Measurements from ENCODE around the gene FOXQ1. TPM values are rescaled to one million over a fixed set of nuclear protein-coding genes. Genes with fewer than 3 reads are reported as not detected.

Gene FOXQ1
- total RNA-seq, 1 donor from 2014 or later, result 0.39 TPM

DNA sequence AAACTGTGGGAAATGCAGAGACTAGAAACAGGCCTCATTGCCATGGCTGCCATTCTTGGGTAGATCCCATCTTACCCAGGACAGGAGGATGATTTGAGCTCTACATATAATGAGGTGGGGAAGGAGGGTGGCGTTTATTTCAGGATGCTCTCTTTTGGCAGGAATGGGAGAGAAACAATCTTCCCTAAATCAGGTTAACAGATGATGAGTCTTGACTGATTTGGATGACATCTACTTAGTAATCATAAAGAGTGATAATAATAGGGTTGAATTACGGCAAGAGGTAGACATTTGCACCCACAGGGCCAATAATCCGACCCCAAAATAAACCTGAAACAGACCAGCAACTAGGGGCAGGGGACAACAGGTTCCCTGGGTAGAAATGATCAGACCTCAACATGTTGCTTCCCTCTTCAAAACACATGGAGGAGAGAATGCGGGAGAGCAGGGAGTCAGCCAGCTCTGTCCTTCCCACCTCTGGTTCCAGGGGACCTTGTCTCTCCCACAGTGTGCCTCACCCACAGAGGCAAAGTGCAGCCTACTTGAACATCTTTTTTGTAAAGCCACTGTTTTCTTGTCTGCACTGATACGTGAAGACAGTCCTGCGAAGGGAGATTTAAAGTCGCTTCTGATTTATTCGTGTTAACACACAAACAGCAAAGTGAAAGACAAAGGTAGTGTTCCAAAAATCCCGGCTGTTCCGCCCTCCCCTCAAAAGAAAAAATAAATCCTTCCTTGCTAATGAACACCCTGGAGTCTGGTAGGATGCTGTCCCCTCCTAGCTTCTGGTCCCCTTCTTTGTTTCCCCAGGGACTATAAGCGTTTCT lies 3.9 kb downstream of the FOXQ1 start:
- Histone ChIP-seq H3K27me3 (ENCODE audit: insufficient read depth, low read length) (peaks cover 41% of the 10 kb centered on the region), H3K79me2 (ENCODE audit: insufficient read depth, low read length) (no peaks in the 10 kb centered on the region), H3K27ac (ENCODE audit: low read depth, low read length) (no peak overlapping the region), H3K4me3 (ENCODE audit: insufficient read depth, low read depth, low read length) (peak overlapping the region; percentile 57), H4K20me1 (ENCODE audit: insufficient read depth, low read length) (no peaks in the 10 kb centered on the region), H3K9ac (ENCODE audit: low read length) (no peak overlapping the region), H3K36me3 (ENCODE audit: insufficient read depth, low read length) (no peaks in the 10 kb centered on the region), H3K4me1 (ENCODE audit: insufficient read depth, low read length) (peaks cover 16% of the 10 kb centered on the region), H3K4me2 (ENCODE audit: low read length) (peak overlapping the region; percentile 87), H3K9me3 (ENCODE audit: insufficient read depth, low read depth, low read length) (no peaks in the 10 kb centered on the region), H2AFZ (ENCODE audit: low read depth, low read length) (no peak overlapping the region)
- Mint-ChIP-seq H3K4me1 (ENCODE audit: low read depth, unreplicated experiment) (peaks cover 3% of the 10 kb centered on the region), H3K4me3 (ENCODE audit: unreplicated experiment) (no peak overlapping the region), H3K27ac (ENCODE audit: unreplicated experiment) (peak overlapping the region; percentile 86), H3K36me3 (ENCODE audit: low read depth, unreplicated experiment) (no peaks in the 10 kb centered on the region), H3K27me3 (ENCODE audit: low read depth, unreplicated experiment) (peaks cover 41% of the 10 kb centered on the region), H3K9me3 (ENCODE audit: unreplicated experiment) (peaks cover 11% of the 10 kb centered on the region)
- FAIRE-seq, result no peak
- TF ChIP-seq, protein P1, sequence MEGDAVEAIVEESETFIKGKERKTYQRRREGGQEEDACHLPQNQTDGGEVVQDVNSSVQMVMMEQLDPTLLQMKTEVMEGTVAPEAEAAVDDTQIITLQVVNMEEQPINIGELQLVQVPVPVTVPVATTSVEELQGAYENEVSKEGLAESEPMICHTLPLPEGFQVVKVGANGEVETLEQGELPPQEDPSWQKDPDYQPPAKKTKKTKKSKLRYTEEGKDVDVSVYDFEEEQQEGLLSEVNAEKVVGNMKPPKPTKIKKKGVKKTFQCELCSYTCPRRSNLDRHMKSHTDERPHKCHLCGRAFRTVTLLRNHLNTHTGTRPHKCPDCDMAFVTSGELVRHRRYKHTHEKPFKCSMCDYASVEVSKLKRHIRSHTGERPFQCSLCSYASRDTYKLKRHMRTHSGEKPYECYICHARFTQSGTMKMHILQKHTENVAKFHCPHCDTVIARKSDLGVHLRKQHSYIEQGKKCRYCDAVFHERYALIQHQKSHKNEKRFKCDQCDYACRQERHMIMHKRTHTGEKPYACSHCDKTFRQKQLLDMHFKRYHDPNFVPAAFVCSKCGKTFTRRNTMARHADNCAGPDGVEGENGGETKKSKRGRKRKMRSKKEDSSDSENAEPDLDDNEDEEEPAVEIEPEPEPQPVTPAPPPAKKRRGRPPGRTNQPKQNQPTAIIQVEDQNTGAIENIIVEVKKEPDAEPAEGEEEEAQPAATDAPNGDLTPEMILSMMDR (IDR thresholded peaks at IDR 0.05; ENCODE audit: insufficient read depth, low read depth, low read length), result no peak
- TF ChIP-seq EZH2 (IDR thresholded peaks at IDR 0.05; ENCODE audit: insufficient read depth, low read length), result peak; percentile 57
- no peak for DNase-seq (ENCODE audit: low read depth)

DNA sequence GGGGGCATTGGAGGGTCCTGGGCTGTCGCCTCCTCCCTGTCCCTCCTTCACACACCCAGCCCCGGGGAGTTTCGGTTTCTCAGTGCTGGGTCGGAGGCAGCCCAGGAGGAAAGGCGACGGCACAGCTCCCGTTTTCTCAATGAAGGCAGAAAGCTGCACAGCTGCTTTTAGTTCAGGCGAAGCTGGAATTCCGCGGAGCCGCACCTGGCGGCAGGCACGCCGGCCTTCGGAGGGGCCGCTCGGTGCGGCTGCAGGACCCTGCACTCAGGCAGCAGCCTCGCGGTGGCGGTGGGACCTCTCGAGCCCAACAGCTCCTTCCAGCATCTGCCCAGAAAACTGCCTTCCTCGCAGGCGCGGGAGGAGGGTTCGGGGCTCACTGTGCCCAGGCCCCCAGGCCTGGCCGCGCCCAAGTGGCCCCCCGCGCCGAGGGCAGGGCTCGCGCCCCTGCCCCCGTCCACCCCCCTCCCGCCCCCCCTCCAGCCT lies 4.6 kb downstream of the FOXQ1 start:
- Histone ChIP-seq H3K9ac (ENCODE audit: low read length) (no peak overlapping the region), H3K4me3 (ENCODE audit: insufficient read depth, low read depth, low read length) (peak overlapping the region; percentile 57), H3K27ac (ENCODE audit: low read depth, low read length) (no peak overlapping the region), H3K9me3 (ENCODE audit: insufficient read depth, low read depth, low read length) (no peaks in the 10 kb centered on the region), H3K4me2 (ENCODE audit: low read length) (peak overlapping the region; percentile 87), H4K20me1 (ENCODE audit: insufficient read depth, low read length) (no peaks in the 10 kb centered on the region), H3K36me3 (ENCODE audit: insufficient read depth, low read length) (no peaks in the 10 kb centered on the region), H3K4me1 (ENCODE audit: insufficient read depth, low read length) (peaks cover 9% of the 10 kb centered on the region), H3K27me3 (ENCODE audit: insufficient read depth, low read length) (peaks cover 33% of the 10 kb centered on the region), H3K79me2 (ENCODE audit: insufficient read depth, low read length) (no peaks in the 10 kb centered on the region), H2AFZ (ENCODE audit: low read depth, low read length) (peak overlapping the region; percentile 87)
- Mint-ChIP-seq H3K4me1 (ENCODE audit: low read depth, unreplicated experiment) (no peaks in the 10 kb centered on the region), H3K36me3 (ENCODE audit: low read depth, unreplicated experiment) (no peaks in the 10 kb centered on the region), H3K27ac (ENCODE audit: unreplicated experiment) (no peak overlapping the region), H3K9me3 (ENCODE audit: unreplicated experiment) (peaks cover 11% of the 10 kb centered on the region), H3K27me3 (ENCODE audit: low read depth, unreplicated experiment) (peaks cover 33% of the 10 kb centered on the region), H3K4me3 (ENCODE audit: unreplicated experiment) (no peak overlapping the region)
- peak; percentile 43 for TF ChIP-seq EZH2 (IDR thresholded peaks at IDR 0.05; ENCODE audit: insufficient read depth, low read length)
- TF ChIP-seq, protein P1 (IDR thresholded peaks at IDR 0.05; ENCODE audit: insufficient read depth, low read depth, low read length), result no peak
- DNase-seq (ENCODE audit: low read depth) (no peak), FAIRE-seq (no peak)
